ENCODE measurements around the gene HEXIM2. TPM values are rescaled to one million over a fixed set of nuclear protein-coding genes. Genes with fewer than 3 reads are reported as not detected.

The HEXIM2 gene
- polyA plus RNA-seq, 3 donors, result 2.5 to 3.0 (median 2.9) TPM

DNA sequence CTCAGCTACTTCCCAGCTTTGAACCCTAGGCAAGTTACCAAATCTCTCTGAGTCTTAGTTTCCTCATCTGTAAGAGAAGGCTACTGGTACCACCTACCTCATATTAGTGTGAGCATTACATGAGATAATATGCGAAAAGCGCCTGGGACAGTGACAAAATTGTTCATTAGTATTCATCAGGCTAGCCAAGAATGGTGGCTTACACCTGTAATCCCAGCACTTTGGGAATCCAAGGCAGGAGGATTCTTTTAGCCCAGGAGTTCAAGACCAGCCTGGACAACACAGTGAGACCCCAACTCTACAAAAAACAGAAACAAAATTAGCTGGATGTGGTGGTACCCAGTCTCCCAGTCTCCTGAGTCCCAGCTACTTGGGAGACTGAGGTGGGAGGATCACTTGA, 32.7 kb upstream of the HEXIM2 start:
- no peak overlapping the region for H3K4me3 ChIP-seq (replicated peaks in 1 of 3; ENCODE audit: low read depth in 2 of 3, low read length in 3 of 3)
- WGBS (ENCODE audit: insufficient coverage), result no CpG with 5 or more reads among the region's 2 CpGs
- H3K4me1 ChIP-seq (ENCODE audit: control insufficient read depth in 1 of 2, insufficient read depth in 2 of 2, low read length in 2 of 2), result peaks cover 20 to 32% of the 10 kb centered on the region in 2 donors
- no peak overlapping the region for H2AFZ ChIP-seq (ENCODE audit: insufficient read depth, low read depth, low read length, poor library complexity, severe bottlenecking)
- no peak overlapping the region for H3K4me2 ChIP-seq (replicated peaks; ENCODE audit: extremely low read depth, low read length, poor library complexity, severe bottlenecking)
- no peak overlapping the region for H3K27ac Mint-ChIP-seq
- H3K27me3 ChIP-seq (ENCODE audit: control insufficient read depth in 2 of 2, insufficient read depth in 2 of 2, low read length in 2 of 2), result peaks cover 0 to 8% of the 10 kb centered on the region in 2 donors
- no peaks in the 10 kb centered on the region for H3K36me3 ChIP-seq (replicated peaks in 1 of 2; ENCODE audit: control insufficient read depth in 1 of 2, insufficient read depth in 2 of 2, low read length in 2 of 2)
- H3K27ac ChIP-seq (ENCODE audit: low read depth in 1 of 2, low read length in 2 of 2), result no peak overlapping the region
- H3K9me3 Mint-ChIP-seq, result no peaks in the 10 kb centered on the region
- no peaks in the 10 kb centered on the region for H3K36me3 Mint-ChIP-seq
- no peak overlapping the region for H3K4me3 Mint-ChIP-seq
- no peak overlapping the region for H3K9ac ChIP-seq (ENCODE audit: insufficient read depth, low read length, poor library complexity, severe bottlenecking)
- peaks cover 28% of the 10 kb centered on the region for H3K4me1 Mint-ChIP-seq
- intact Hi-C loops (cut with micrococcal nuclease), result no loop called here
- DNase-seq, result no peak
- no peaks in the 10 kb centered on the region for H4K20me1 ChIP-seq (ENCODE audit: insufficient read depth, low read length)
- H3K27me3 Mint-ChIP-seq (ENCODE audit: low read depth in 3 of 3), result peaks cover 7 to 16% (median 12%) of the 10 kb centered on the region in 3 donors
- H3K9me3 ChIP-seq (replicated peaks in 1 of 2; ENCODE audit: control insufficient read depth in 1 of 2, insufficient read depth in 1 of 2, low read length in 2 of 2), result no peaks in the 10 kb centered on the region
- TF ChIP-seq, protein P1, sequence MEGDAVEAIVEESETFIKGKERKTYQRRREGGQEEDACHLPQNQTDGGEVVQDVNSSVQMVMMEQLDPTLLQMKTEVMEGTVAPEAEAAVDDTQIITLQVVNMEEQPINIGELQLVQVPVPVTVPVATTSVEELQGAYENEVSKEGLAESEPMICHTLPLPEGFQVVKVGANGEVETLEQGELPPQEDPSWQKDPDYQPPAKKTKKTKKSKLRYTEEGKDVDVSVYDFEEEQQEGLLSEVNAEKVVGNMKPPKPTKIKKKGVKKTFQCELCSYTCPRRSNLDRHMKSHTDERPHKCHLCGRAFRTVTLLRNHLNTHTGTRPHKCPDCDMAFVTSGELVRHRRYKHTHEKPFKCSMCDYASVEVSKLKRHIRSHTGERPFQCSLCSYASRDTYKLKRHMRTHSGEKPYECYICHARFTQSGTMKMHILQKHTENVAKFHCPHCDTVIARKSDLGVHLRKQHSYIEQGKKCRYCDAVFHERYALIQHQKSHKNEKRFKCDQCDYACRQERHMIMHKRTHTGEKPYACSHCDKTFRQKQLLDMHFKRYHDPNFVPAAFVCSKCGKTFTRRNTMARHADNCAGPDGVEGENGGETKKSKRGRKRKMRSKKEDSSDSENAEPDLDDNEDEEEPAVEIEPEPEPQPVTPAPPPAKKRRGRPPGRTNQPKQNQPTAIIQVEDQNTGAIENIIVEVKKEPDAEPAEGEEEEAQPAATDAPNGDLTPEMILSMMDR (IDR thresholded peaks at IDR 0.05), result no peak
- H3K79me2 ChIP-seq (ENCODE audit: insufficient read depth, low read length), result no peaks in the 10 kb centered on the region

DNA sequence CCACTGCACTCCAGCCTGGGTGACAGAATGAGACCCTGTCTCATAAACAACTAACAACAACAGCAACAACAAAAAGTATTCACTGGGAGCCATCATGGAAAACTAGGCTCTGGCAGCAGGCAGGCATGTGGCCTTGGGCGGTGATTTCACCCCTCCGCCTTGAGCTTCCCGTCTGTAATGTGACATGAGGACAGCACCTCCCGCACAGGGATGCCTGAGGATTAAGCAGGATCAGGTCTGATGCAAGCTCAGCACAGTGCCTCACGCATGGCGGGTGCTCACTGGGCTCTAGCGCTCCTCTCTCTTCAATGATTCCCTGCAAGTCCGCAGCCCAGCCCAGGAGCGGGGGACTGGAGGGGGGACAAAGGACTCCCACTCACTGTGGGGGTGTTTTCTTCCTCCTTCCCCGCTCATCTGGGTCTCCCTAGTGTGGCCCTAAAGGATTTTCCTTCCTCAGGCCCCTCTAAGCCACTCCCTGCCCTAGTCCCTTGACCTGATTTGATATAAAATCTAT, 32.2 kb upstream of the HEXIM2 start:
- Histone ChIP-seq H3K27me3 (ENCODE audit: control insufficient read depth in 2 of 2, insufficient read depth in 2 of 2, low read length in 2 of 2) (peaks cover 0 to 8% of the 10 kb centered on the region in 2 donors), H3K4me2 (replicated peaks; ENCODE audit: extremely low read depth, low read length, poor library complexity, severe bottlenecking) (no peak overlapping the region), H2AFZ (ENCODE audit: insufficient read depth, low read depth, low read length, poor library complexity, severe bottlenecking) (no peak overlapping the region), H3K9me3 (replicated peaks in 1 of 2; ENCODE audit: control insufficient read depth in 1 of 2, insufficient read depth in 1 of 2, low read length in 2 of 2) (no peaks in the 10 kb centered on the region), H3K79me2 (ENCODE audit: insufficient read depth, low read length) (no peaks in the 10 kb centered on the region), H3K9ac (ENCODE audit: insufficient read depth, low read length, poor library complexity, severe bottlenecking) (no peak overlapping the region), H3K27ac (ENCODE audit: low read depth in 1 of 2, low read length in 2 of 2) (no peak overlapping the region), H3K4me3 (replicated peaks in 1 of 3; ENCODE audit: low read depth in 2 of 3, low read length in 3 of 3) (no peak overlapping the region), H3K36me3 (replicated peaks in 1 of 2; ENCODE audit: control insufficient read depth in 1 of 2, insufficient read depth in 2 of 2, low read length in 2 of 2) (no peaks in the 10 kb centered on the region), H3K4me1 (ENCODE audit: control insufficient read depth in 1 of 2, insufficient read depth in 2 of 2, low read length in 2 of 2) (peaks cover 15 to 27% of the 10 kb centered on the region in 2 donors), H4K20me1 (ENCODE audit: insufficient read depth, low read length) (no peaks in the 10 kb centered on the region)
- Mint-ChIP-seq H3K27me3 (ENCODE audit: low read depth in 3 of 3) (peaks cover 7 to 16% (median 12%) of the 10 kb centered on the region in 3 donors), H3K4me1 (peaks cover 23% of the 10 kb centered on the region), H3K36me3 (no peaks in the 10 kb centered on the region), H3K27ac (no peak overlapping the region), H3K9me3 (no peaks in the 10 kb centered on the region), H3K4me3 (no peak overlapping the region)
- intact Hi-C loops (cut with micrococcal nuclease), result no loop called here
- 100% methylated on average over 5 of the region's 10 CpGs for WGBS (ENCODE audit: insufficient coverage)
- DNase-seq, result no peak
- TF ChIP-seq, protein P1 (IDR thresholded peaks at IDR 0.05), result no peak
